GM19099 (cell line): ENCODE data around the gene TCP1.
A peak's percentile ranks its signal among the peaks of the same experiment; 100 is the strongest.

Experiments
- POLR2A ChIP-seq: IDR thresholded peaks from 3 replicates; pipeline ENCODE4 v1.6.1; 2011; ENCODE audit warnings: low read depth; ENCODE audit not compliant: insufficient read length; ENCODE audit errors: extremely low read depth

Gene TCP1

GRCh38 chr6:159789377-159790148 is at the start of gene TCP1:
Gene TCP1, minus strand, starts transcription at chr6:159789602. Its CDS starts 134 bp downstream, at chr6:159789468.
- TF ChIP-seq POLR2A, result peak; percentile 97

GRCh38 chr6:159838020-159838744 is 48.8 kb upstream of the TCP1 start:
- TF ChIP-seq POLR2A, result no peak

- TF ChIP-seq POLR2A, result no peak
Observed at GRCh38 chr6:159837511-159837910, 48.1 kb upstream of the TCP1 start.

GRCh38 chr6:159836718-159837490 is 47.5 kb upstream of the TCP1 start:
- TF ChIP-seq POLR2A, result no peak

- no peak for TF ChIP-seq POLR2A
Observed at GRCh38 chr6:159833997-159834603, 44.7 kb upstream of the TCP1 start.

GRCh38 chr6:159833556-159833955 is 44.2 kb upstream of the TCP1 start:
- TF ChIP-seq POLR2A, result no peak

GRCh38 chr6:159832946-159833345 is 43.5 kb upstream of the TCP1 start:
- no peak for TF ChIP-seq POLR2A

- TF ChIP-seq POLR2A, result no peak
Observed at GRCh38 chr6:159831373-159831679, 41.9 kb upstream of the TCP1 start.

GRCh38 chr6:159830501-159831372 is 41.3 kb upstream of the TCP1 start:
- TF ChIP-seq POLR2A, result no peak

- no peak for TF ChIP-seq POLR2A
Observed at GRCh38 chr6:159829526-159829925, 40.1 kb upstream of the TCP1 start.

GRCh38 chr6:159828074-159828473 is 38.7 kb upstream of the TCP1 start:
- TF ChIP-seq POLR2A, result no peak

- no peak for TF ChIP-seq POLR2A
Observed at GRCh38 chr6:159826968-159827647, 37.7 kb upstream of the TCP1 start.

- no peak for TF ChIP-seq POLR2A
Observed at GRCh38 chr6:159826004-159826403, 36.6 kb upstream of the TCP1 start.

- TF ChIP-seq POLR2A, result no peak
Observed at GRCh38 chr6:159823953-159824352, 34.6 kb upstream of the TCP1 start.
